Testis (tissue), 2 donors: ENCODE measurements around the gene ANKRD18A.

Source experiments
- POLR2A ChIP-seq: fragments of 450-650 bp; IDR thresholded peaks from one replicate; pipeline ENCODE4 v1.6.1; 2017; ENCODE audit warnings: antibody characterized with exemption, mild to moderate bottlenecking, moderate library complexity
- TF ChIP-seq, protein P1 (sequence below), 3 experiments: fragments of 450-650 bp in 2 of 3; fragments of 200-600 bp in 1 of 3; sonication (generic) in 1 of 3; IDR thresholded peaks; one replicate each; pipeline ENCODE4 v1.5.1; 2016 to 2019; ENCODE audit warnings: antibody characterized with exemption in 3 of 3, mild to moderate bottlenecking in 2 of 3, moderate library complexity in 1 of 3

DNA sequence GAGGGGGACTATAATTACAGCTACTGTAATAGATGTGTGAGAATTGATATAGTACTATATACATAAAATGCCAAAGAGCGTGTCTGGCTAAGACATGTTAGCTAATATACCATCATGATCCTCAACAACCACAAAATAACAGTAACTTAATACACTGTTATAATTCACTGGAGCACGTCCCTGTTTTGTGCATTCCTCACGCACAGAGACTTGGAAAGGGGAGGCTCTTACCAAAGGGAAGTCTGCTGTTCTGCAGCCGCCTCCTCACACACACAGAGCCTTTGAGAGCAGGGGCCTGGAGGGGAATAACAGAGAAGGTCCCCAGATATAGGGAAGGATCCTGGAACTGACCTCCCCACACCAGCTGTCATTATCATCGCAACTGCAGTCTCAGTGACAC lies 97.3 kb downstream of the ANKRD18A start:
- TF ChIP-seq, protein P1, sequence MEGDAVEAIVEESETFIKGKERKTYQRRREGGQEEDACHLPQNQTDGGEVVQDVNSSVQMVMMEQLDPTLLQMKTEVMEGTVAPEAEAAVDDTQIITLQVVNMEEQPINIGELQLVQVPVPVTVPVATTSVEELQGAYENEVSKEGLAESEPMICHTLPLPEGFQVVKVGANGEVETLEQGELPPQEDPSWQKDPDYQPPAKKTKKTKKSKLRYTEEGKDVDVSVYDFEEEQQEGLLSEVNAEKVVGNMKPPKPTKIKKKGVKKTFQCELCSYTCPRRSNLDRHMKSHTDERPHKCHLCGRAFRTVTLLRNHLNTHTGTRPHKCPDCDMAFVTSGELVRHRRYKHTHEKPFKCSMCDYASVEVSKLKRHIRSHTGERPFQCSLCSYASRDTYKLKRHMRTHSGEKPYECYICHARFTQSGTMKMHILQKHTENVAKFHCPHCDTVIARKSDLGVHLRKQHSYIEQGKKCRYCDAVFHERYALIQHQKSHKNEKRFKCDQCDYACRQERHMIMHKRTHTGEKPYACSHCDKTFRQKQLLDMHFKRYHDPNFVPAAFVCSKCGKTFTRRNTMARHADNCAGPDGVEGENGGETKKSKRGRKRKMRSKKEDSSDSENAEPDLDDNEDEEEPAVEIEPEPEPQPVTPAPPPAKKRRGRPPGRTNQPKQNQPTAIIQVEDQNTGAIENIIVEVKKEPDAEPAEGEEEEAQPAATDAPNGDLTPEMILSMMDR (IDR thresholded peaks at IDR 0.05): no peak
- no peak for TF ChIP-seq POLR2A
